ENCODE data around the gene PNPLA1. TPM values are rescaled to one million over a fixed set of nuclear protein-coding genes. Genes with fewer than 3 reads are reported as not detected.

PNPLA1 gene
- total and polyA plus RNA-seq, 2 experiments from 2014 or later: not detected

- Histone ChIP-seq H3K9me3 (ENCODE audit: low read depth) (no peaks in the 10 kb centered on the region), H3K36me3 (no peaks in the 10 kb centered on the region), H3K27me3 (peaks cover 32% of the 10 kb centered on the region), H3K4me3 (no peak overlapping the region), H3K4me1 (ENCODE audit: low read depth) (no peaks in the 10 kb centered on the region), H3K27ac (no peak overlapping the region)
- no peak for DNase-seq (ENCODE audit: low read depth in 1 of 2, low spot score in 1 of 2)
- TF ChIP-seq, protein P1, sequence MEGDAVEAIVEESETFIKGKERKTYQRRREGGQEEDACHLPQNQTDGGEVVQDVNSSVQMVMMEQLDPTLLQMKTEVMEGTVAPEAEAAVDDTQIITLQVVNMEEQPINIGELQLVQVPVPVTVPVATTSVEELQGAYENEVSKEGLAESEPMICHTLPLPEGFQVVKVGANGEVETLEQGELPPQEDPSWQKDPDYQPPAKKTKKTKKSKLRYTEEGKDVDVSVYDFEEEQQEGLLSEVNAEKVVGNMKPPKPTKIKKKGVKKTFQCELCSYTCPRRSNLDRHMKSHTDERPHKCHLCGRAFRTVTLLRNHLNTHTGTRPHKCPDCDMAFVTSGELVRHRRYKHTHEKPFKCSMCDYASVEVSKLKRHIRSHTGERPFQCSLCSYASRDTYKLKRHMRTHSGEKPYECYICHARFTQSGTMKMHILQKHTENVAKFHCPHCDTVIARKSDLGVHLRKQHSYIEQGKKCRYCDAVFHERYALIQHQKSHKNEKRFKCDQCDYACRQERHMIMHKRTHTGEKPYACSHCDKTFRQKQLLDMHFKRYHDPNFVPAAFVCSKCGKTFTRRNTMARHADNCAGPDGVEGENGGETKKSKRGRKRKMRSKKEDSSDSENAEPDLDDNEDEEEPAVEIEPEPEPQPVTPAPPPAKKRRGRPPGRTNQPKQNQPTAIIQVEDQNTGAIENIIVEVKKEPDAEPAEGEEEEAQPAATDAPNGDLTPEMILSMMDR (IDR thresholded peaks at IDR 0.05; ENCODE audit: low read depth, low read length): no peak
Observed at GRCh38 chr6:36280467-36280866, 10.6 kb downstream of the PNPLA1 start.

DNA sequence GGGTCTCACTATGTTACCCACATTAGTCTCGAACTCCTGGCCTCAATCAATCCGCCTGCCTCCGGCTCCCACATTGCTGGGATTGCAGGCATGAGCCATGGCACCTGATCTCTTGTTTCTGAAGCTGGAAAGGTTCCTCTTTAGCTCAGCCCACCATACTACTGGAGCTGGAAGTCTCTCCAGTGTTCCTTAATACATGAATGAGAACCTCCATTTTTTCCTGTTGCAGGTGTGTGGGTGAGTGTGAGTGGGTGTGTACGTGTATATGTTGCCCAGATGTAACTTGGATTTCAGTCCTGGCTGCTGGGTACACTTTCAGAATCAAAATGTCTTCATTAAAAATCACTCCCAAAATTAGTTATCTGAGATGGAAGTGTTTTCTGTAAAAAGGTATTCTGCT lies 11.1 kb downstream of the PNPLA1 start:
- no peak for DNase-seq (ENCODE audit: low read depth in 1 of 2, low spot score in 1 of 2)
- Histone ChIP-seq H3K27me3 (peaks cover 38% of the 10 kb centered on the region), H3K36me3 (no peaks in the 10 kb centered on the region), H3K4me3 (no peak overlapping the region), H3K27ac (no peak overlapping the region), H3K4me1 (ENCODE audit: low read depth) (no peaks in the 10 kb centered on the region), H3K9me3 (ENCODE audit: low read depth) (no peaks in the 10 kb centered on the region)
- TF ChIP-seq, protein P1 (IDR thresholded peaks at IDR 0.05; ENCODE audit: low read depth, low read length): no peak

DNA sequence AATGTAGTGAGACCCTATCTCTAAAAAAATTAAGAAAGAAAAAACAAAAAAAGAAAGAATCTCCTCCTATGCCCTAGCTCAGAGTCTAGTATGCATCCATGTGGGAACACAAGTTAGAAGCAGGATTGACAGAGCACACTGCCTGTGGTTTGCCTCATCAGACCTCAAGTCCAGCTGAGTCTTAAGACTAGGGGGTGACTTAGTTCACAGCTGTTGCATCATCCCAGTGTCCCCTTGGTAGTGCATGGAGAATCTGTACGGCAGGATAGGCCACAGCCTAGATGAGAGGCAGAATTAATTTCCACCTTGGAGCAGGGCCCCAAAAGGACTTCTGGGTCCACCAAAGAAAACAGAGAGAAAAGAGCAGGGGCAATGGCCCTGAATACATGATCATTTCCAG lies 13.7 kb downstream of the PNPLA1 start:
- Histone ChIP-seq H3K9me3 (ENCODE audit: low read depth) (no peaks in the 10 kb centered on the region), H3K36me3 (no peaks in the 10 kb centered on the region), H3K4me1 (ENCODE audit: low read depth) (no peaks in the 10 kb centered on the region), H3K27ac (no peak overlapping the region), H3K4me3 (no peak overlapping the region), H3K27me3 (peaks cover 41% of the 10 kb centered on the region)
- TF ChIP-seq, protein P1 (IDR thresholded peaks at IDR 0.05; ENCODE audit: low read depth, low read length): no peak
- no peak for DNase-seq (ENCODE audit: low read depth in 1 of 2, low spot score in 1 of 2)

- TF ChIP-seq, protein P1 (IDR thresholded peaks at IDR 0.05; ENCODE audit: low read depth, low read length): no peak
- peaks cover 41% of the 10 kb centered on the region for H3K27me3 ChIP-seq
- H3K27ac ChIP-seq: no peak overlapping the region
- H3K4me1 ChIP-seq (ENCODE audit: low read depth): no peaks in the 10 kb centered on the region
- no peak for DNase-seq (ENCODE audit: low read depth in 1 of 2, low spot score in 1 of 2)
- no peaks in the 10 kb centered on the region for H3K9me3 ChIP-seq (ENCODE audit: low read depth)
- H3K36me3 ChIP-seq: no peaks in the 10 kb centered on the region
- H3K4me3 ChIP-seq: no peak overlapping the region
Observed at GRCh38 chr6:36284359-36284758, 14.5 kb downstream of the PNPLA1 start.

DNA sequence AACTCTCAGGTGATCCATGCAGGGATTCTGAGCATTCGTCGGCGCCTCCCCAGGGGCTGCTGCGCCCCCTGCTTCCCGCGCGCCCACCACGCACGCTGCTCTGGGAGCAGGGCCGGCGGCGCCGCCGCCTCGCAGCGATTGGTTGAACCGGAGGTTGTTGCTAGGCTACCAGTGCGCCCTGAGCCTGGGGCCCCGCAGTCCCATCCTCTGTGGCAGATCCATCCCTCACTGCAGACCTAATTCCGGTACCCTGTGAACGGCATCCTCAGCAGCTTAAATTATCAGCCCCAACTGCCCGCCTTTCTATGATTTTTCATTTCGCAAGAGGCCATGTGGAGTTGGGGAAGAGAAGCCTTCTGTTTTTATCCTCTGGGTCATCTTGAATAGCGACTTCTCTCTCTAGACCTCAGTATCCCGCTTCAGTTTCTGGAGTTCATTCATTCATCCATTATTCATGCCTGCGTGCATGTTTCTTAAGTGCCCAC lies 15.4 kb downstream of the PNPLA1 start:
- H3K4me3 ChIP-seq: no peak overlapping the region
- TF ChIP-seq, protein P1 (IDR thresholded peaks at IDR 0.05; ENCODE audit: low read depth, low read length): no peak
- no peaks in the 10 kb centered on the region for H3K4me1 ChIP-seq (ENCODE audit: low read depth)
- peaks cover 41% of the 10 kb centered on the region for H3K27me3 ChIP-seq
- H3K27ac ChIP-seq: no peak overlapping the region
- H3K36me3 ChIP-seq: no peaks in the 10 kb centered on the region
- DNase-seq (ENCODE audit: low read depth in 1 of 2, low spot score in 1 of 2): peak in 1 of 2 donors; percentile 44
- H3K9me3 ChIP-seq (ENCODE audit: low read depth): no peaks in the 10 kb centered on the region

- H3K27ac ChIP-seq: no peak overlapping the region
- H3K36me3 ChIP-seq: no peaks in the 10 kb centered on the region
- H3K9me3 ChIP-seq (ENCODE audit: low read depth): no peaks in the 10 kb centered on the region
- H3K27me3 ChIP-seq: peaks cover 41% of the 10 kb centered on the region
- TF ChIP-seq, protein P1 (IDR thresholded peaks at IDR 0.05; ENCODE audit: low read depth, low read length): no peak
- H3K4me1 ChIP-seq (ENCODE audit: low read depth): no peaks in the 10 kb centered on the region
- H3K4me3 ChIP-seq: no peak overlapping the region
- no peak for DNase-seq (ENCODE audit: low read depth in 1 of 2, low spot score in 1 of 2)
Observed at GRCh38 chr6:36285797-36286196, 15.9 kb downstream of the PNPLA1 start.
